Erythroblast (primary cell): ENCODE data around the gene AK3.
A peak's percentile ranks its signal among the peaks of the same experiment; 100 is the strongest.
"Not testable (repeated sequence)": the region's sequence is repeated elsewhere in the genome, so short reads cannot be mapped to it uniquely, and the experiment has no call there.

Experiments
- DNase-seq, 2 experiments: peaks; one replicate each; lab custom pipeline; 2025; lab: John Stamatoyannopoulos, UW
- GATA1 ChIP-seq: IDR thresholded peaks from 2 replicates; pipeline ENCODE4 v1.6.1; 2011; ENCODE audit warnings: low read depth, mild to moderate bottlenecking, control low read depth, low read length, moderate library complexity
- POLR2A ChIP-seq: IDR thresholded peaks from 2 replicates; pipeline ENCODE4 v1.6.1; 2011; ENCODE audit warnings: mild to moderate bottlenecking, low read length

AK3 gene

GRCh38 chr9:4662989-4663792 is 77.8 kb downstream of the AK3 start:
- DNase-seq, result peak in 1 of 2 experiments; percentile 25
- no peak for TF ChIP-seq POLR2A
- no peak for TF ChIP-seq GATA1

GRCh38 chr9:4662108-4662988 is 78.7 kb downstream of the AK3 start, which contains the start of gene PLPP6:
Gene PLPP6, plus strand, starts transcription at chr9:4662294. Its CDS starts 82 bp downstream, at chr9:4662376.
- peak; percentile 78 to 89 for DNase-seq
- TF ChIP-seq GATA1 (no peak), POLR2A (peak; percentile 72)

GRCh38 chr9:4661611-4662010 is 79.4 kb downstream of the AK3 start:
- TF ChIP-seq GATA1, result no peak
- no peak for TF ChIP-seq POLR2A
- DNase-seq, result no peak

- no peak for DNase-seq
- TF ChIP-seq POLR2A (no peak), GATA1 (no peak)
These were observed 79.8 kb downstream of the AK3 start for GRCh38 chr9:4661165-4661564.

GRCh38 chr9:4660665-4661064 is 80.3 kb downstream of the AK3 start:
- DNase-seq, result not testable (repeated sequence)
